Superior temporal gyrus (tissue), 1 donor: ENCODE results near the gene SUPT7L.
A peak's percentile ranks its signal among the peaks of the same experiment; 100 is the strongest.
"Not testable (repeated sequence)": the region's sequence is repeated elsewhere in the genome, so short reads cannot be mapped to it uniquely, and the experiment has no call there.

ENCODE experiments used
- DNase-seq: peaks from one replicate; pipeline ENCODE4 v3.0.0-alpha.2; 2016; ENCODE audit errors: extremely low spot score

The SUPT7L gene

DNA sequence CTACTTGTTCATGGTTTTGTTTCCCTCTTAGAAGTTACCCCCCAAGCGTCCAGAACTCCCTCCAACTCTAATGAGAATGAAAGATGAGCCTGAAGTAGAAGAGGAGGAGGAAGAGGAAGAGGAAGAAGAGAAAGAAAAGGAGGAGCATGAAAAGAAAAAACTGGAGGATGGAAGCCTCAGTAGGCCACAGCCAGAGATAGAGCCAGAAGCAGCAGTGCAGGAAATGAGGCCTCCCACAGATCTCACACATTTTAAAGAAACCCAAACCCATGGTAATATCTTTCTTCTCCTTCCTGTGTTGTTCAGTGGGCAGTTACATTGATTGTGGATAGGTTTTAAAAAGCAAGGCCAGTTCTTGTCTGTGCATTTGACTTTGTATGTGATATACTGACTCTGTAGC is 21.6 kb upstream of the SUPT7L start:
- not testable (repeated sequence) for DNase-seq

DNA sequence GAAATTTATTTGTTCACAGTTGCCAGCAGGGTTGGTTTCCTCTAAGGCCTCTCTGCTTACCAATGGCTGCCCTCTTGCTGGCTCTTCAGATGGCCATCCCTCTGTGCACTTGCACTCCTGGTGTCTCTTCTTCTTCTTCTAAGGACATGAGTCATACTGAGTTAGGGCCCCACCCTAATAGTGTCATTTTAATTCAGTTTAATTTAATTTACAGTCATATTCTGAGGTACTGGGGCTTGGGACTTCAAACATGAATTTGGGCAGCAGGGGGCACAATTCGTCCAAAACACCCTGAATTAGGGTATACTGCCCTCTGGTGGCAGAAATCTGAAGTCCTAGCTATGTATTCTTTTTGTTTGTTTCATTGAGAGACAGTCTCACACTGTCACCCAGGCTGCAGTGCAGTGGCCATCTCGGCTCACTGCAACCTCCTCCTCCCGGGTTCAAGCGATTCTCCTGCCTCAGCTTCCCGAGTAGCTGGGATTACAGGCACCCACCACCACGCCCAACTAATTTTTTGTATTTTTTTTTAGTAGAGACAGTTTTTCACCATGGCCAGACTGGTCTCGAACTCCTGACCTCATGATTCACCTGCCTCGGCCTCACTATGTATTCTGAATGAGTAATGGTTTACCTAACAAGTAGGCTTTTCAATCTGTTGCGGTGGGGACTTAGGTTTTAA is 20.1 kb upstream of the SUPT7L start:
- DNase-seq: peak; percentile 95

DNA sequence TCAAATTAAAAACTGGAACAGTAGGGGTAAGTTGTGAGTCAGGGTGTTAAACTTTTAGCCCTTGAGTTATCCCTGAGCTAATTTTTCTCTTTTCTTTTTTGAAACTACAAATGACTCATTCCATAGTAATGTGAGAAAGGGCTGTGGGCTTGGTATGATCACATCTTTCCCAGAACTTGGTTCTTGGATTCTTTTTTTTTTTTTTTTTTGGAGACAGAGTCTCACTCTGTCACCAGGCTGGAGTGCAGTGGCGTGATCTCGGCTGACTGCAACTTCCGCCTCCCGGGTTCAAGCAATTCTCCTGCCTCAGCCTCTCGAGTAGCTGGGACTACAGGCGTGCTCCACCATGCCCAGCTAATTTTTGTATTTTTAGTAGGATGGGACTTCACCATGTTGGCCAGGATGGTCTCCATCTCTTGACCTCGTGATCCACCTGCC is 18.9 kb upstream of the SUPT7L start:
- not testable (repeated sequence) for DNase-seq

DNA sequence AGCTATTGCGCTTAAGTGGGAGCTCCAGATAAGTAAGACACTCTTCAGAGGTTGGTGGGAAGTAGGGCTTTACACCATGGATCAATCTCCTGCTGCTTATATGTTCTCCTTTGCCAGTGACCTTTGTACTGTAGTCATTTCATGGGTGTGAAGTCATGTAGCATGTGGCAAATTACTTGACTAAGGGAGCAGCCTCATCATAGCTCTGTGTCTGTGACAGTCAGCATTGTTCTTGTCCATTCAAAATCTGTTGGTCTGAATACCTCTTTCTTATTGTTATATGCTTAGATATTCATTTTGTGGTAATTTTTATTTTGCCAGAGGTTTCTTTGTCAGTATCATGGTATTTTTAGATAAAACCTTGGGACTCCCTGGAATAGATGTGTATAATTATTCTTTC is 18.4 kb upstream of the SUPT7L start:
- DNase-seq: no peak

DNA sequence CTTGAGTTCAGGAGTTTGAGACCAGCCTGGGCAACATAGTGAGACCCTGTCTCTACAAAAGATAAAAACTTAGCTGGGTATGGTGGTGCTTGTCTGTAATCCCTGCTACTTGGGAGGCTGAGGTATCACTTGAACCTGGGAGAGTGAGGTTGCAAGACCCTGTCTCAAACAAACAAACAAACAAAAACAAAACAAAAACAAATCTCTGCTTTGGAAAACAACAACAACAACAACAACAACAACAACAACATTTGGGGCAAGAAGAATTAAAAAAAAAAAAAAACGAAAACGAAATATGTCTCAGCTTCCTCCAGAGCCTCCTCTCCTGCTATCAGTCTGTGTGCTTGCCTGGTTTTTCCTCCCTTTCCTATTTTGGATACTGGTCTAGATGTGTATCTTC is 17.2 kb upstream of the SUPT7L start:
- no peak for DNase-seq

DNA sequence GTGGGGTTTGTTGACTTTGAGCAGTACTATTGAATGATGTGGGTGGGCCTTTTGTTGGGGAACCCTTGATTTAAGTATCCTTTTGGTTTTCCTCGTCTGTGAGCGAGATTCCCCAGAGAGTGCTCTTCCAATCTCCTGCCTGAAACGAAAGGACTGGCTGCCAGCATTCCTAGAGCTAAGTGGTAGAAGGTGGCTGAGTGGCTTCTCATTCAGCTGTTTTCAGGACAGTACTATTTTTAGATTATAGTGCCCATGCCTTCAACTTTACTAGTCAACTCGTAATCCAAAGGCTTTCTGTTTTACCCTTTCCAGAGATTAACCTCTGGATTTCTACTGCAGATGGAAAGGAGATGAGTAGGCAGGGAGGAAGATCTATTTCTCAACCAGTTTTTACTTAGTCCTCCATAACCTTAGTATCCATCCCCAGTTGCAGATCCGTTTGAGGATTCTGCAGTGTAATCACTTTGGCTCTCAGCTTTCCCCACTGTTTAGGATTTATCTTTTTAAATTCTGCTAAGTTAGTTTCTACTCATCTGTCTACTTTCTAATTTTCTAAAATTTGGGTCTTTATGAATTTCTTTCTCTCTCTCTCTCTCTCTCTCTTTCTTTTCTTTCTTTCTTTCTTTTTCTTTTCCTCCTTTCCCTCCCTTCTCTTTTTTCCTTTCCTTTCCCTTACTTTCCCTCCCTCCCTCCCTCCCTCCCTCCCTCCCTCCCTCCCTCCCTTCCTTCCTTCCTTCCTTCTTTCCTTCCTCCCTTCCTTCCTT is 9.5 kb upstream of the SUPT7L start:
- no peak for DNase-seq

DNA sequence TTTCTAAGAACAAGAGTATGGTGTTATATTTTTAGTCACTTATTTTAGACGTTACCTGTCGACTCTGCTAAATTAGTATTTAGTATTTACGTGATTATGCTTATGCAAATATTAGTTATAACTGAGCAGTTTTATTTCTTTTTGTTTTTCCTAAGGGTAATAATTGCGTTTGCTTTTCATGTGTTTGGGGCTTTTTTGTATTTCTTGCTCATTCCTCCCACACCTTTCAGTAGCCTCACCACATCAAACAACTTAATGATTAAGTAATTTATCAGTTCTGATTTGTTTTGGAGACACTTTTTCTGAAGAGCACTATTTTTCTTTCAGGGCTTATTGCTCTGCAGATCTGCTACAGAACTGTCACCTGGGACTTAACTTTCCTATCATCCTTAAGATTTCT is 7.8 kb upstream of the SUPT7L start:
- DNase-seq: no peak

DNA sequence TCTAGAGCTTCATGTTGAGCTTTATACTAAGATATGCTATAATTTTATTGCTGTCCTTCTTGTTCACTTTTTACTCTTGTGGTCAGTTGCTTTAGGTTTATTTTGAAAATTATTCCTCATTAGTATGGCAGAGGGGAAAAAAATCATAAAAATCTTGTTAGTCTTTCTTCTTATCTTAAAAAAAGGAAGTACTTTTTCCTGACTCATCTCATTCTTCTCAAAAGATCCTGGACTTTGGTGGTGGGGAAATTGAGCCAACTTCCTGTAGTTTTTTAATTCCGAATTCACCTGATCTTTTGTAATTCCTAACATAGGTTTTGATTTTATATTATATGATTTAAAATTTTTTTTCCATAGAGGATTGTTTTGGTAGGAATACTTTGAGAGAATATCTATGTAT is 4.0 kb upstream of the SUPT7L start:
- no peak for DNase-seq

DNA sequence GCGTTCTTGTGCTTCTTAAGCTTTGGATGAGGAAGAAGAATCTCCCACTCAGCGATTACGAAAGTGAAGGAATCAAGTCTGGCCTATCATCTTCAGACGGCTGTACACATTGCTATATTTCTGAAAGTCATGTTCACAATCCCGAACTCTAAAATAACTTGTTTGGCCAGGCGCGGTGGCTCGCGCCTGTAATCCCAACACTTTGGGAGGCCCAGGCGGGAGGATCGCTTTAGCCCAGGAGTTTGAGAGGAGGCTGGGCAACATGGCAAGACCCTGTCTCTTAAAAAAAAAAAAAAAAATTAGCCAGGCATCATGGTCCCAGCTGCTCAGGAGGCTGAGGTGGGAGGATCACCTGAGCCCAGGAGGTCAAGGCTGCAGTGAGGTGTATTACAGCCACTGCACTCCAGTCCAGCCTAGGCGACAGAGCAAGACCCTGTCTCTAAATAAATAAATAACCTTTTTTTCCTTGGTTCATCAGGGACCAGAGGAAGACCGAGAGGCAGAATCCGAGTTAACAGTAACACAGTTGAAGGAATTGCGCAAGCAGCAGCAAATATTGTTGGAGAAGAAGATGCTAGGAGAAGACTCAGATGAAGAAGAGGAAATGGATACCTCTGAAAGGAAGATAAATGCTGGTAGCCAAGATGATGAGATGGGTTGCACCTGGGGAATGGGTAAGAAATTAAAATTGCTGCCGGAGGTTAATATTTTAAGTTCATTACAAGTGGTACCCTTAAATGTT is 1.4 kb upstream of the SUPT7L start:
- no peak for DNase-seq

DNA sequence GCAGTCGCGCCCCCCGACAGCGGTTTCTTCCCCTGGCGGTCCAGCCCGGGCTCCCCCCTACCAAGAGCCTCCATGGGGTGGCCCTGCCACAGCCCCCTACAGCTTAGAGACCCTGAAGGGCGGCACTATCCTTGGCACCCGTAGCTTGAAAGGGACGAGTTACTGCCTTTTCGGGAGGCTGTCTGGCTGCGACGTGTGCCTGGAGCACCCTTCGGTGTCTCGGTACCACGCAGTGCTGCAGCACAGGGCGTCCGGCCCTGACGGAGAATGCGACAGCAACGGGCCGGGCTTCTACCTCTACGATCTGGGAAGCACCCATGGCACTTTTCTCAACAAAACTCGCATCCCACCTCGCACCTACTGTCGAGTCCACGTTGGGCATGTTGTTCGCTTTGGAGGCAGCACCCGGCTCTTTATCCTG is 750 bp upstream of the SUPT7L start:
- DNase-seq: no peak

DNA sequence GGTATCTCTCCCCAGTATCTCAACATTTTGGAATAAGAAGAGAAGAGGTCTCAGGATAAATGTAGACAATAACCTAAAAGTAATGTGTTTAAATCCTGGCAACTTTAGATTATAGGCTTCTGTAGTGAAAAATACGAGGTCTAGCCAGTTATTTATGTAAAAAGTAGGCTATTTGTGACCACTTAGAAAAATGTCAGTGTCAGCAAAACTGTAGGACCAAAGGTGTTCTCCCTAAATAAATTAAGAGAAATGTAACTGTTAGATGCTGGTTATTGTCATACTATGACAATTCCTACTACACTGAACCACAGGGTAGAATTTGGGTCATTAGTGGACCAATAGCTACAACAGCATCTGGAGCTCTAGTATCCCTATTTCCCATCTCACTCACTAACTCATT is 2.0 kb downstream of the SUPT7L start:
- no peak for DNase-seq

DNA sequence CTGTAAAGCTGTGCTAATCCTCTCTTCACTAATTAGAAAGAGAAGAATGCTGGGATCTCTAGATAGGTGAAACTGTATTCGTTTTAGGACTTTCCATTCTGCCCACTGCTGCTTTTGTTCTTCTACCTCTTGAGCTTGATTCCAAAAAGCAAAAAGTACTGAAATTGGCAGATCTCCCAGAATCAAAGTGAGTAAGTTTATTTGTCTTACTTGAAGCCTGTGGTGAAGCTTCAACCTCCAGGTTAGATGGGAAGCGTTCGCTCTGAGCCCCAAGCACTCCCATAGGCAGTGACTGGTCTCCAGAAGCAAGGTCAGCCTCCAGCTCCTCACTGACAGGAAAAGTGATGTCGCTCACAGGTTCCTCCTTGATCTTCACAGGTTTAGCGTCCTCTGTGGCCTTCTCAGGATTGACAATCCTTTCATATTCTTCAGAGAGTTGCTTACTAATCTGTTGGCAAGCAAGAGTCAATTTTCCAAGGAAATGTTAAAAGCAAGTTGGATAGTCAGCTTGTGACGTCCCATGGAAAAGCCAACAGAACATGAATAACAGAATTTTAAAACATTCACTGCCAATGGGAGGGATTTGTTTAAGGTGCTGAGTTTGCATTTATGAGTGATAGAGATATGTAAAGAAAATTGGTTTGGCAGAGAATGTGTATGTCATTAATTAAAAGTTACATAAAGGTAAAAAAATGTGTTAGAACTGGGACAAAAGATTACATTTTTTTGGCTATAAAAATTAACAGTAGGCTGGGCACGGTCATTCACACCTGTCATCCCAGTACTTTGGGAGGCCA is 8.1 kb downstream of the SUPT7L start:
- no peak for DNase-seq

DNA sequence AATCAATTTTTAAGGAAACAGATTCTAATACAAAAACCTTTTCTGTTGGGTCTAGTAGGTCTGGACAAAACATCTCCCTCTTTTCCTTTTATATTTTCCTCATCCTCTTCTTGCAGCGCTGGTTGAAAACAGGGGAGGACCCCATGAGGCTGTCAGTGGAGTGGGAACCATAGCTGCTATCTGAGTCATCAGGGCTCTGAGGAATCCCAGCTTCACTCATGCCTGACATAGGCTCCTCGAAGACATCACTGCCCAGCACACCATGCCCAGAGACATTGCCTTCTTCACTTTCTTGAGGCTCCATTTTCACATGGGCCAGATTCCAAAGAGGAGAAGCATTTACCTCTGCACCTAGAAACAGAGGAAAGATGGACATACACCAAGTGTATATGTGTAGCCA is 10.0 kb downstream of the SUPT7L start:
- no peak for DNase-seq

DNA sequence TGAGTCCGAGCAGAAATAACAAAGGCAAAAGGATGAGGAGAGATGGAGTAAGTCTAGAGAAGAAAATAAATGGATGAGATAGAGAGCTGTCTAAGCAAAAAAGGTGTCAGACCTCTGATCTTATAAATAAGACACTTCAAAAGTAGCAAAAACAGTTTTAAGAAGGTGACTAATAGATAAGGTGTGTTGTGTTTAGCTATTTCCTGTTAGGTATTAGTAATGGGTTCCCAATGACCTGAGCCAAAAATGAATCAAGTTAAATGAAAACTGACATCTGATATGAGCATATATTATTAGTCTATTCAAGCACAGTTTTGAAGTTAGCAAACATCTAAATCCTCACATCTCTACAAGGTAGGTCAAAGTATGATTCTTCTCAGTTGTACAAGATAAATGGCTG is 10.6 kb downstream of the SUPT7L start:
- DNase-seq: no peak

DNA sequence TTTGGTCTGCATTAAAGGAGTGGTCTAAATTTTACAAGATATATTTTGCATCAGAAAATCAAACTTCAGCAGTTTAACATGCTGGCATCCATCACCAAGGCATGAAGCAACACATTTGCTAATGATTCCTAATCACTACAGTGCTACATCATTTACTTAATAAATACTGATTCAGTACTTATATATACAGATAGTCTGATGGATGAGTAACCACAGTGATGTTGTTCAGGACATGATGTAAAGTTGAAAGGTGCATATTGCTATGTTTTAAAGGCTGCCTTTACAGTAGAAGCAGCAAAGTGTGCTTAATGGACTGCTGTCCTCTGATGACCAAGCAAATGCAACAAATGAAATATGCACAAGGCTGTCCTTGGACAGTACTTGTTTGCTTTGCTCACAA is 11.1 kb downstream of the SUPT7L start:
- no peak for DNase-seq

DNA sequence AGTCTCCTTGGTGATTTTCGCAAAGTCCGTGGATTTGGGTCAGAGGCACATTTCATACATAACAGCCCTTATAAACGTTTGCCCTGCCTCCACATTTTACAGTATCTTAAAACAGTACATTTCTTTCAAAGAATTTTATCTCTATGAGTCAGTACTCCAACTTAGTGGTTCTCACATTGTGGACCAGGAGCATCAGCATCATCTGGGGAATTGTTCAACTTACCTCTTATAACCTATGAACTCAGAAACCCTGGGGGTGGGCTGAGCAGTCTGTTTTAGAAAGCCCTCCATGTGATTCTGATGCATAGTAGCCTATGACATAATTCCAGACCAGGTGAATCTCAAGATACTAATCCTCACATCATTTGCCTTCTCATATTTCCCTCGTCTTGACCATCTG is 12.4 kb downstream of the SUPT7L start:
- no peak for DNase-seq

DNA sequence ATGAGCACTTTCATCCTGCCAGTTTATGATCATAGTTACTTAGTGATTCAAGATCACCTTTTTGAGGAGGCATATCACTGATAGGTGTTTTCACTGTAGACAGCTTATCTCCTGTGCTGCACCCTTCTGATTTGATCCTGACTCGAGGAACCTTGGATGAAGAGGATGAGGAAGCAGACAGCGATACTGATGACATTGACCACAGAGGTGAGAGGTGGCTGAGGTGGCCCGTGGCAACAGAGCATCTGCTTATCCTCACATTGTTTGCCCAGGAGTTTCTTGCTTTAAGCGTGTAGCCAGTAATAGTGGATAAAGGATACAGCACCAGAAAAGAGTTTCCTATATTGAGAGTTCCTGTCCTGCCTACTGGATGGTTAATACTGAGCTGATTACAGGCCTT is 15.7 kb downstream of the SUPT7L start:
- no peak for DNase-seq

DNA sequence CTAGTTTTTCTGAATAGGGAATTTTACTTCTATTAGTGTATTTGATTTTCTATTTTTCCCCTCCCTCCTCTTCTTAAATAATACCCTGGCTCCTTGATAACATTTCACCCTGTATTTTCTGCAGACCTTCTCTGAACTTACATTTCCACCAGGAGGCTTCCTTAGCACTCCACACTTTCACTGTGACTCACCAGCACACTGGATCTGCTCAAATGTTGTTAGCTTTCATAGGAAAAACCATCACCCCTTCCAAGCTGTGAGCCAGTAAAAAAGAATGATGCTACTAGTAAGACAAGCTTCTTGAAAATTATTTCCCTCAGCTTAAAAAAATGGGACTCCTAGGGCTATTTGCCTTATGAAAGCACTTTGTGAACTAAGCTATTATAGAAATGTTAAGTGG is 16.1 kb downstream of the SUPT7L start:
- no peak for DNase-seq

DNA sequence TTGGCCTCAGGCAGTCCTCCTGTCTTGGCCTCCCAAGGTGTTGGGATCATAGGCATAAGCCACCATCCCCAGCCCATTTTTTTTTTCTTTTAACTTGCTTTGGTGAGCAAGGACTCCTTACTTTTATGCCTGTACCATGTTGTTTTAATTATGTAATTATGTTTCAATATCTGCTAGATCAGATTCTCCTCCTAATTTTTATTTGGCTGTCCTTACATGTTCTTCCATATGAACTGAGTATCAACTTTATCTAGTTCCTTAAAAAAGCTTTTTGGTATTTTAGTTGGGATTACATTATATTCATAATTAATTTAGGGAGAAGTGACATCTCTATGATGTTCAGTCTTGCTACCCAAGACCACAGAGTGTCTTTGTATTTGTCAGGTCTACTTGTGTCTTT is 18.2 kb downstream of the SUPT7L start:
- no peak for DNase-seq

DNA sequence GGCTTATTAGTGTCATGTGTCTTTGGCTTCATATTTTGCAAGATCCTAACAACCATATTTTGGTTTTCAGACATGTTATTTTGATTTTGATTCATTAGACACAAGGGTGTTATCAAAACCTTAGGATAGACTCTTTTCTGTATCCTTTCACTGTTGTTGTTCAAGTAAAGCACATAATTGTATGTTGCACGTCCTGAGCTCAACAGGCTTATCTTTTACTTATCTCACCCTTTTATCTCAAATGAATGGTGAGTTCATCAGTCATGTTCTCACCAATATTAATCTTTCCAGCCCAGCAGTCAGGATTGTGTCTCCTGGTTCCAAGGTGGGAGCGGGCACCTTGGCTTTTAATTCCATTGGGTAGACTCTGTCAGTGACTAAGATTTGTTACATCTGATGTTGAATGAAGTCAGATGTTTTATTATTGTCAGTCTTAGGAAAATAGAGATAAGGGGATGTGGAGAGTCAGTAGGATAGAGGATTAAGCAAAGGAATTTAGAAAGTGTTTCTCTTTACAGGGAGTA is 22.6 kb downstream of the SUPT7L start:
- DNase-seq: no peak

DNA sequence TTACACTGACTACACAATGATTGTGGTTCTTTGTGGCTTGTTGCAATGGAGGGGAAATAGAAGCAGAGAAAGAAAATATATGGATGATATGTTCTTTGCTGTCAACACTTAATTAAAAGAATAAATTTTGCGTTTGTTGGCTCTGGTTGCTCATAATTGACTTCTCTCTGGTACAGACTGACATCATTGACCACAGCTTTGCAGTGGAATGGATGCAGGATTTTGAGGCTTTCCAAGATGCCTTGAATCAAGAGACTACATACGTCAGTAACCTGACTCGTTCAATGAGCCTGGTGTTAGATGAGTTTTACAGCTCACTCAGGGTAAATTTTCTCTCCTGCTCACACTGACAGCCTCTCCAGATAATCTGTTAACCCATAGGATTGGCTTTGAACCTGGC is 24.7 kb downstream of the SUPT7L start:
- no peak for DNase-seq
